Measurements from ENCODE around the gene CFAP119. TPM values are rescaled to one million over a fixed set of nuclear protein-coding genes. Genes with fewer than 3 reads are reported as not detected.

Gene CFAP119
- total and polyA plus RNA-seq, 2 of the 8 experiments (the other 6 are each of a cell fraction or from before 2014, with no cell fraction given): 5.6 to 6.0 TPM

GRCh38 chr16:30787613-30788378, 25.9 kb upstream of the CFAP119 start:
- ChIA-PET CTCF (ENCODE audit: partially characterized antibody) (interaction anchor here (0.6 to 1.5 kb wide), 5 partner anchors 8 to 108 kb away, joined by 3 to 8 read pairs (median 3); no protein-coding TSS in a partner anchor), POLR2A (ENCODE audit: partially characterized antibody) (interaction anchor here (0.6 to 2.8 kb wide), 11 partner anchors 10 to 113 kb away, joined by 3 to 40 read pairs (median 3); no protein-coding TSS in a partner anchor)
- Histone ChIP-seq H3K27ac (ENCODE audit: low read depth, low read length) (peak overlapping the region; percentile 79; the same call in 1 of the 2 replicates), H3K79me1 (ENCODE audit: low read depth, low read length) (peaks cover 9% of the 10 kb centered on the region), H2AK5ac (ENCODE audit: low read depth, low read length) (peak overlapping the region; percentile 17; the same call in 1 of the 2 replicates), H3K9ac (replicated peaks in 1 of 4; ENCODE audit: extremely low read depth in 1 of 4, low read depth in 3 of 4, low read length in 3 of 4) (peak overlapping the region in 3 of 4 experiments; percentile 72 to 87 (median 85); a peak in 4 of 7 replicates), H3K23ac (ENCODE audit: insufficient read length) (no peak overlapping the region), H3K23me2 (ENCODE audit: low read depth, low read length) (peaks cover 9% of the 10 kb centered on the region; the same call in 1 of the 2 replicates), H2BK20ac (ENCODE audit: low read length) (no peak overlapping the region), H2BK5ac (ENCODE audit: low read depth, low read length) (peak overlapping the region; percentile 71; the same call in 1 of the 2 replicates), H3K4me3 (ENCODE audit: extremely low read depth in 1 of 4, insufficient read depth in 2 of 4, low read depth in 3 of 4, low read length in 4 of 4) (peak overlapping the region; percentile 70 to 99 (median 93)), H3K4me1 (replicated peaks in 1 of 4; ENCODE audit: control insufficient read depth in 3 of 4, insufficient read depth in 4 of 4, low read length in 3 of 4) (peaks cover 0 to 8% (median 0%) of the 10 kb centered on the region in 4 experiments; a peak in 2 of 7 replicates), H4K91ac (replicated peaks; ENCODE audit: insufficient read length, low read length) (peak overlapping the region; percentile 67), H3K27me3 (replicated peaks in 1 of 4; ENCODE audit: control insufficient read depth in 3 of 4, extremely low read depth in 1 of 4, insufficient read depth in 3 of 4, low read length in 3 of 4) (no peaks in the 10 kb centered on the region; a peak in 1 of 7 replicates), H3K4me2 (ENCODE audit: insufficient read depth in 1 of 2, low read depth in 2 of 2, low read length in 2 of 2) (peak overlapping the region; percentile 64 to 94), H3K18ac (ENCODE audit: extremely low read depth, low read length) (peak overlapping the region; percentile 83), H3K79me2 (ENCODE audit: control insufficient read depth in 1 of 2, insufficient read depth in 2 of 2, low read length in 2 of 2) (peaks cover 0 to 17% of the 10 kb centered on the region in 2 experiments; a peak in 2 of 4 replicates), H2BK120ac (replicated peaks; ENCODE audit: low read depth, low read length) (no peak overlapping the region), H2BK15ac (ENCODE audit: low read length) (0 out of 2 replicates have a peak overlapping the region, but pooled peaks have one; percentile 88), H4K8ac (ENCODE audit: extremely low read depth, insufficient read depth, low read length) (peak overlapping the region; percentile 97; the same call in 1 of the 2 replicates), H3K14ac (ENCODE audit: insufficient read length) (no peak overlapping the region), H4K20me1 (replicated peaks in 1 of 2; ENCODE audit: control insufficient read depth in 1 of 2, insufficient read depth in 2 of 2, low read length in 2 of 2) (no peaks in the 10 kb centered on the region), H2BK12ac (ENCODE audit: low read depth, low read length) (0 out of 2 replicates have a peak overlapping the region, but pooled peaks have one; percentile 27), H3K56ac (replicated peaks; ENCODE audit: insufficient read length, low read depth, low read length) (no peak overlapping the region), H4K5ac (ENCODE audit: insufficient read length, low read depth, low read length) (peak overlapping the region; percentile 7), H3K9me3 (ENCODE audit: insufficient read depth in 2 of 2, low read depth in 1 of 2, low read length in 1 of 2) (no peaks in the 10 kb centered on the region), H3K4ac (replicated peaks; ENCODE audit: insufficient read length, low read depth, low read length) (peak overlapping the region; percentile 7), H2AFZ (ENCODE audit: low read length) (peak overlapping the region; percentile 61; the same call in 1 of the 2 replicates), H3K36me3 (ENCODE audit: control insufficient read depth in 2 of 4, insufficient read depth in 4 of 4, low read length in 3 of 4) (peaks cover 7 to 12% (median 9%) of the 10 kb centered on the region in 4 experiments; a peak in 6 of 8 replicates)
- FAIRE-seq: no peak
- no peak for TF ChIP-seq E2F6 (IDR thresholded peaks at IDR 0.05)
- TF ChIP-seq POU5F1 (IDR thresholded peaks at IDR 0.05; ENCODE audit: low read depth, low read length): no peak
- TF ChIP-seq KDM4A (IDR thresholded peaks at IDR 0.05; ENCODE audit: low read depth, low read length, severe bottlenecking): peak; percentile 14
- no peak for TF ChIP-seq YY1 (IDR thresholded peaks at IDR 0.05; ENCODE audit: low read depth, low read length)
- no peak for TF ChIP-seq TBP (IDR thresholded peaks at IDR 0.05; ENCODE audit: low read depth, low read length)
- no peak for TF ChIP-seq EP300 (IDR thresholded peaks at IDR 0.05; ENCODE audit: borderline replicate concordance in 1 of 2, low read depth in 2 of 2, low read length in 2 of 2)
- 72% methylated on average over 11 of the region's 11 CpGs; no CpG with 5 or more reads in 1 of the 2 experiments for WGBS, 2 experiments (ENCODE audit: extremely low coverage in 1 of 2, insufficient coverage in 1 of 2, insufficient read length in 1 of 2, insufficient replicate concordance in 2 of 2, low coverage in 1 of 2, low lambda C conversion rate in 2 of 2, missing lambda C conversion rate in 1 of 2)
- DNase-seq (ENCODE audit: low read depth in 1 of 2, low spot score in 2 of 2): no peak

All from H1 (cell line).